PC-3 (cell line): ENCODE measurements around the gene MDGA2.

Experiments
- CTCF ChIP-seq: fragments of 300-600 bp; sonication (generic); conservative IDR thresholded peaks from 2 replicates; pipeline ENCODE4 v1.5.1; 2017; ENCODE audit warnings: antibody characterized with exemption, low read depth, mild to moderate bottlenecking, low read length
- EZH2phosphoT487 ChIP-seq: fragments of 300-600 bp; sonication (generic); IDR thresholded peaks from 2 replicates; pipeline ENCODE4 v1.6.1; 2018; ENCODE audit warnings: mild to moderate bottlenecking, antibody characterized with exemption, low read length, borderline replicate concordance

DNA sequence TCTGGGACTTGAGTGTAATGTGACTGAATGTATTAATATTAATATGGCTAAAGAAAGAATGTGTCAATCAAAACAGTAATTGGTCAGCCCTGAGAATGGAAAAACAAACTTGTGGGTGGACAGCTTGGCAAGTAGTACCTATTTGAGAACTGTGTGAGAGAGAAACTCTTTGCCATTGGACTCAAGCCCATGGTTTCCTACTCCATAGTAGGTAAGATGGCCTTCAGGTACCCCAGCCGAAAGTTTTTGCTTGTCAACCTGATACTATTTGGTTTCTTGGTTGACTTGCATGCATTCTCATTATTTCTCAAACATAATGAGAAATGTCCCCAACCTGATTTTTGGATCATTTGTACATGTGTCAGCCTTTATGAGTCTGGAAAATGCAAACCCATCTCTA, 391.1 kb downstream of the MDGA2 start:
- no peak for TF ChIP-seq CTCF
- no peak for TF ChIP-seq EZH2phosphoT487
